Measurements from ENCODE around the gene RAI1. TPM values are rescaled to one million over a fixed set of nuclear protein-coding genes. Genes with fewer than 3 reads are reported as not detected.

The RAI1 gene
- total RNA-seq, 1 donor, result 16.0 TPM

- no peak for DNase-seq (ENCODE audit: low read depth)
- TF ChIP-seq CTCF (IDR thresholded peaks at IDR 0.05; ENCODE audit: insufficient read depth, low read depth, low read length), result no peak
- no peak overlapping the region for H3K4me3 ChIP-seq (ENCODE audit: low read depth, low read length)
These were observed 89.4 kb downstream of the RAI1 start for GRCh38 chr17:17770632-17771044.

- no peak for TF ChIP-seq CTCF (IDR thresholded peaks at IDR 0.05; ENCODE audit: insufficient read depth, low read depth, low read length)
- no peak overlapping the region for H3K4me3 ChIP-seq (ENCODE audit: low read depth, low read length)
- DNase-seq (ENCODE audit: low read depth), result no peak
These were observed 90.4 kb downstream of the RAI1 start for GRCh38 chr17:17771498-17772201.

- DNase-seq (ENCODE audit: low read depth), result no peak
- TF ChIP-seq CTCF (IDR thresholded peaks at IDR 0.05; ENCODE audit: insufficient read depth, low read depth, low read length), result no peak
- no peak overlapping the region for H3K4me3 ChIP-seq (ENCODE audit: low read depth, low read length)
These were observed 91.0 kb downstream of the RAI1 start for GRCh38 chr17:17772231-17772630.

- no peak overlapping the region for H3K4me3 ChIP-seq (ENCODE audit: low read depth, low read length)
- no peak for DNase-seq (ENCODE audit: low read depth)
- peak; percentile 35 for TF ChIP-seq CTCF (IDR thresholded peaks at IDR 0.05; ENCODE audit: insufficient read depth, low read depth, low read length)
These were observed 93.0 kb downstream of the RAI1 start for GRCh38 chr17:17774009-17774881.

GRCh38 chr17:17776889-17777288, 95.6 kb downstream of the RAI1 start:
- no peak for TF ChIP-seq CTCF (IDR thresholded peaks at IDR 0.05; ENCODE audit: insufficient read depth, low read depth, low read length)
- no peak for DNase-seq (ENCODE audit: low read depth)
- H3K4me3 ChIP-seq (ENCODE audit: low read depth, low read length), result no peak overlapping the region

GRCh38 chr17:17778308-17779014, 97.2 kb downstream of the RAI1 start:
- no peak for TF ChIP-seq CTCF (IDR thresholded peaks at IDR 0.05; ENCODE audit: insufficient read depth, low read depth, low read length)
- no peak overlapping the region for H3K4me3 ChIP-seq (ENCODE audit: low read depth, low read length)
- peak; percentile 94 for DNase-seq (ENCODE audit: low read depth)

Data from fibroblast of villous mesenchyme (primary cell).